ENCODE data around the gene C17orf113. TPM values are rescaled to one million over a fixed set of nuclear protein-coding genes. Genes with fewer than 3 reads are reported as not detected.

Gene C17orf113
- total RNA-seq, 4 donors from 2014 or later, result 0.27 to 1.4 (median 0.58) TPM

GRCh38 chr17:42000413-42001133 is 49.8 kb downstream of the C17orf113 start:
- H3K9me3 ChIP-seq, result no peaks in the 10 kb centered on the region
- no peak overlapping the region for H3K27ac ChIP-seq
- H3K36me3 ChIP-seq, result peaks cover 5 to 78% of the 10 kb centered on the region in 2 donors
- no peaks in the 10 kb centered on the region for H3K27me3 ChIP-seq
- WGBS, 2 donors (ENCODE audit: low coverage in 1 of 2), result 67 to 81% methylated on average over 1 to 3 of the region's 3 CpGs
- TF ChIP-seq POLR2AphosphoS5 (IDR thresholded peaks at IDR 0.05) (no peak), EP300 (IDR thresholded peaks at IDR 0.05) (no peak), POLR2A (IDR thresholded peaks at IDR 0.05) (no peak), CTCF (IDR thresholded peaks at IDR 0.05) (no peak)
- no peak for ATAC-seq
- H3K4me1 ChIP-seq, result peaks cover 0 to 37% (median 0%) of the 10 kb centered on the region in 3 donors
- no peak overlapping the region for H3K4me3 ChIP-seq

GRCh38 chr17:41998497-41998896 is 51.9 kb downstream of the C17orf113 start:
- WGBS, 2 donors (ENCODE audit: low coverage in 1 of 2), result 33 to 44% methylated on average over 1 to 2 of the region's 2 CpGs

GRCh38 chr17:41996855-41997164 is 53.6 kb downstream of the C17orf113 start:
- no peak for ATAC-seq
- no peaks in the 10 kb centered on the region for H3K27me3 ChIP-seq
- no peaks in the 10 kb centered on the region for H3K9me3 ChIP-seq
- H3K27ac ChIP-seq, result no peak overlapping the region
- 60 to 100% methylated on average over 1 of the region's 2 CpGs for WGBS, 2 donors (ENCODE audit: low coverage in 1 of 2)
- H3K36me3 ChIP-seq, result peaks cover 5 to 100% of the 10 kb centered on the region in 2 donors
- H3K4me3 ChIP-seq, result no peak overlapping the region
- peaks cover 0 to 13% (median 0%) of the 10 kb centered on the region in 3 donors for H3K4me1 ChIP-seq
- TF ChIP-seq POLR2A (IDR thresholded peaks at IDR 0.05), result no peak
- no peak for TF ChIP-seq EP300 (IDR thresholded peaks at IDR 0.05)
- TF ChIP-seq CTCF (IDR thresholded peaks at IDR 0.05), result no peak
- no peak for TF ChIP-seq POLR2AphosphoS5 (IDR thresholded peaks at IDR 0.05)

More at GRCh38 chr17:41998497-41998896, 51.9 kb downstream of the C17orf113 start:
- no peak overlapping the region for H3K27ac ChIP-seq
- no peak for TF ChIP-seq POLR2AphosphoS5 (IDR thresholded peaks at IDR 0.05)
- no peak for TF ChIP-seq POLR2A (IDR thresholded peaks at IDR 0.05)
- no peak for TF ChIP-seq EP300 (IDR thresholded peaks at IDR 0.05)
- no peak for TF ChIP-seq CTCF (IDR thresholded peaks at IDR 0.05)
- H3K4me3 ChIP-seq, result no peak overlapping the region
- no peak for ATAC-seq
- H3K4me1 ChIP-seq, result peaks cover 0 to 20% (median 0%) of the 10 kb centered on the region in 3 donors
- H3K9me3 ChIP-seq, result no peaks in the 10 kb centered on the region
- H3K27me3 ChIP-seq, result no peaks in the 10 kb centered on the region
- H3K36me3 ChIP-seq, result peaks cover 5 to 99% of the 10 kb centered on the region in 2 donors

GRCh38 chr17:41992576-41992975 is 57.8 kb downstream of the C17orf113 start:
- Histone ChIP-seq H3K27ac (peak overlapping the region in 1 of 4 donors; percentile 25), H3K4me3 (no peak overlapping the region), H3K36me3 (peaks cover 0 to 100% of the 10 kb centered on the region in 2 donors), H3K4me1 (peaks cover 0 to 9% (median 0%) of the 10 kb centered on the region in 3 donors), H3K9me3 (no peaks in the 10 kb centered on the region), H3K27me3 (no peaks in the 10 kb centered on the region)
- WGBS, 2 donors (ENCODE audit: low coverage in 1 of 2), result 34 to 69% methylated on average over 2 of the region's 3 CpGs
- TF ChIP-seq CTCF (IDR thresholded peaks at IDR 0.05) (no peak), EP300 (IDR thresholded peaks at IDR 0.05) (no peak), POLR2AphosphoS5 (IDR thresholded peaks at IDR 0.05) (no peak), POLR2A (IDR thresholded peaks at IDR 0.05) (no peak)
- ATAC-seq, result no peak
